LHCN-M2 (cell line): Measurements from ENCODE around the gene ZNF784. TPM values are rescaled to one million over a fixed set of nuclear protein-coding genes. Genes with fewer than 3 reads are reported as not detected.
A peak's percentile ranks its signal among the peaks of the same experiment; 100 is the strongest.
"Not testable (repeated sequence)": the region's sequence is repeated elsewhere in the genome, so short reads cannot be mapped to it uniquely, and the experiment has no call there.

Source experiments
- DNase-seq: peaks from one replicate; pipeline ENCODE4 v3.0.0-alpha.2; 2012; ENCODE audit warnings: low read depth
- total RNA-seq: library from RNA; depleted of rRNA; stranded (reverse); fragments of >200 nt; gene quantifications from 2 replicates; pipeline ENCODE4 v1.2.3, GENCODE V29; 2014; rRNA removed

The ZNF784 gene
- total RNA-seq, 1 experiment from 2014 or later = 5.5 TPM

DNA sequence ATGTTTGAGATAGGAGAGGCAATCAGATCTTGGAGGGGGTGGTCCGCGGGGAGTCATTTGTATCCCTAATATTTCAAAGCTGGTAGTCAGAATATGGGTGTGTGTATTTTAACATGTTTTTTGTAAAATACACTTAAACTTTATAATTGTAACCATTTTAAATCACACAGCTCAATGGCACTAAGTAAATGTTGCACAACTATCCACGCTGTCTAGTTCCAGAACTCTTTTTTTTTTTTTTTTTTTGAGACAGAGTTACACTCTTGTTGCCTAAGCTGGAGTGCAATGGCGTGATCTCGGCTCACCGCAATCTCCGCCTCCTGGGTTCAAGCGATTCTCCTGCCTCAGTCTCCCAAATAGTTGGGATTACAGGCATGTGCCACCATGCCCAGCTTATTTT, 40.5 kb downstream of the ZNF784 start:
- DNase-seq = not testable (repeated sequence)

DNA sequence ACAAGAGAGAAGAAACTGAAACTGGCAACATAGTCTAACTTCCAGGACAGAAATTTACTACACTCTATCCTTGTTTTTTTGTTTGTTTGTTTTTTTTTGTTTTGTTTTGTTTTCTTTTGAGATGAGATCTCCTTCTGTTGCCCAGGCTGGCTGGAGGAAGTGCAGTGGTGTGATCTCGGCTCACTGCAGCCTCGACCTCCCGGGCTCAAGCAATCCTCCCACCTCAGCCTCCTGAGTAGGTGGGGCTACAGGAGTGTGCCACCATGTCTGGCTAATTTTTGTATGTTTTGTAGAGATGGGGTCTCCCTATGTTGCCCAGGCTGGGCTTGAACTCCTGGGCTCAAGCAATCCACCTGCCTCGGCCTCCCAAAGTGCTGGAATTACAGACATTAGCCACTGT, 42.1 kb downstream of the ZNF784 start:
- not testable (repeated sequence) for DNase-seq

DNA sequence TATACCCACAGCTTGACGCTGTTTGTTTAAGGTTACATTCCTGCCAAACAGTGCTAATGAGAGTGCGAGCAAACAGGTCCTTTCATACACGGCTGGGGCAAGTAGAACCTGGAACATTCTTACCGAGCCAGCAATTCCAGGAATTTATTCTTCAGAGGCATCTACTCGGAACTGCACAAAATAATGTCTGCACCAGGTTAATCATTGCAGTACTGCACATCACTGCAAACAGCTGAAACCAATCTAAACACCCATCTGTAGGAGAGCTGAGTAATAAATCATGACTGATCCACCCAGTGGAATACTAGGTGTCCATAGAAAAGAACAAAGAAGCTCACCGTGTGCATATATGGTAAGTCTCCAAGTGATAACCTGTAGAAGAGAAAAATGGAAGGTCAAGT, 42.5 kb downstream of the ZNF784 start:
- no peak for DNase-seq

DNA sequence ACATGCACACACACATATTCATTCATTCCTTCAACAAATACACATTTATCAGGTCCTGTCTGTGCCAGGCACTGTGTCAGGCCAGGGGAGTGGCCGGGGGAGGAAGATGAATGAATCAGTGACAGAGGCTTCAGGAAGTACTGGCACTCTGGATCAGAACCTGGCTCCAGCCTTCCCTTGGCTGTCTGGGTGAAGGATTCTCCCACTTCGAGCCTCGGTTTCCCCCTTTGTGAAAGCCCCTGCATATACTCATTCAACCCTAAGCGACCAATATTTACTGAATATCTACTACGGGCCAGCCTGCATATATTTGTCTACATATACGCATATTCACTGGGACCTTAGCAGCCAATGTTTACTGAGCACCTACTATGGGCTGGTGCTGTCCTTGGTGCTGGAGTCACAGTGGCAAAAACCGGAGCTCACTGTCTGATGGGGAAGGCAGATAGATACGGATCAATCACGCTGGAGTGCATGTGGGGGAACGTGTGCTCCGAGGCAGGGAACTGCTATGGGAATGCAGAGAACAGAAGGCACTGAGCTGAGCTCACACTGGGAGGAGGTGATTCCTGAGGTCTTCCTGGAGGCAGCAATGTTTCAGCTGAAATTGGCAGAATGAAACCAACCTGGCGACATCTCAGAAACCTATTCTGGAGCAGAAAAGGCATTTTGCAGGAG, 43.1 kb downstream of the ZNF784 start:
- no peak for DNase-seq

DNA sequence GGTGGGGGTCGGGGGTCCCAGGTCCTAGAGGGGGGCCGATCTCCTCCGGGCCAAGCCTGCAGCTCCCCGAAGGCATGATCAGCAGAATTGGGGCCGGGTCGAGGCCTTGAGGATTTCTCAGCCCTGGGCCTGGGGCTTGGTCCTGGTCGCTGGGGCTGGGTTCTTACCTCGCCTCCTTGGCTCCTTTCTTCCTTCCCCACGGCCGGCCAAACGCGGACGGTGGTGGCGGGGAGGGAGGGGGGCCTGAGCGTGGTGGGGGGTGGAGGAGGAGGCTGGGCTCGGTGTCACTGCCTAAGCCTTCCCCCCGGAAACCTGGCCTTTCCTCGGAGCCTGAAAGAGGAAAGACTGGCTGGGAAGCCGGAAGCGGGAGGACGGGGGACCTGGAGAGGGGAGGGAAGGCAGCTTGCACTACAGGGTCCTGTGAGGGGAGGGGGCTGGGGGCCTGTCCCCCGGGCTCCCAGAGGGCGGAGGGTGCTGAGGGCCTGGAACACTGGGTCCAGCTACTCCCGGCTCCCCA, 43.7 kb downstream of the ZNF784 start, which contains the start of gene ZNF579:
TSS of gene ZNF579 (minus strand) at position 221 of the 517 bp plus-strand sequence. CDS start 1,209 bp downstream, outside the sequence.
- peak; percentile 85 for DNase-seq

DNA sequence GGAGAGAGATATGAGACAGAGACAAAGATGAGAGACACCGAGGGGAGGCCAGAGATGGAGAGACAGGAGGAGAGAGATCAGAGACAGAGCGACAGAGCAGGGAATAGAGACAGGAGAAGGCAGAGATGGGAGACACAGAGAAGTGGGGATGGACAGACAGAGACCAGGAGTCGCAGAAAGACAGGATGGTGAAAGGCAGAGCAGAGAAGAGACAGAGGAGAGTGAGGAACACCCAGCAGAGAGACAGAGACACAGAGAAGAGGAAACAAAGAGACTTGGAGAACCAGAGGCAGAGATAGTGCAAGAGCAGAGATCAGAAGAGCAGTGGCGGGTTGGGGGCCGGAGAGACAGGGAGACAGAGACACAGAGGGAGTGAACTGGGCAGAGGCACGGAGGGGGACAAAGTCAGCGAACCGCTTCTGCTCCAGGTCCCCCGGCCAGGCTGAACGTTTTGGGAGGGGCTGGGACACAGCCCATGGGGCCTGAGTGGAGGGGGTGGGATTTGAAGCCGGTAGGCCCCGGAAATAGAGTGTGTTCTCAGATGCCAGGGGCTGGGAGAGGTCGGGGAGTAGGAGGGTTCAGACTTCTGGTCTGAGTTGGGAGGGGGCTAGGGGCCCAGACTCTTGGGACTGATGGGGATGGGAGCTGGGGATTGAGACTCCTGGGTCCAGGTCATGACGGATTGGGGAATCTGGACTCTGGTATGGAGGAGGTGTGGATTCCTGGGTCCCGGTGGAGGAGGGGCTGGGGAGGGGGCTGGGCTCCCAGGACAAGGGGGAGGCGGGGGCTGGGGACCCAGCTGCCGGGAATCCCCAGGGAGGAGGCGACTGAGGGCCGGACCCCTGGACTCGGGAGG, 44.4 kb downstream of the ZNF784 start:
- no peak for DNase-seq

DNA sequence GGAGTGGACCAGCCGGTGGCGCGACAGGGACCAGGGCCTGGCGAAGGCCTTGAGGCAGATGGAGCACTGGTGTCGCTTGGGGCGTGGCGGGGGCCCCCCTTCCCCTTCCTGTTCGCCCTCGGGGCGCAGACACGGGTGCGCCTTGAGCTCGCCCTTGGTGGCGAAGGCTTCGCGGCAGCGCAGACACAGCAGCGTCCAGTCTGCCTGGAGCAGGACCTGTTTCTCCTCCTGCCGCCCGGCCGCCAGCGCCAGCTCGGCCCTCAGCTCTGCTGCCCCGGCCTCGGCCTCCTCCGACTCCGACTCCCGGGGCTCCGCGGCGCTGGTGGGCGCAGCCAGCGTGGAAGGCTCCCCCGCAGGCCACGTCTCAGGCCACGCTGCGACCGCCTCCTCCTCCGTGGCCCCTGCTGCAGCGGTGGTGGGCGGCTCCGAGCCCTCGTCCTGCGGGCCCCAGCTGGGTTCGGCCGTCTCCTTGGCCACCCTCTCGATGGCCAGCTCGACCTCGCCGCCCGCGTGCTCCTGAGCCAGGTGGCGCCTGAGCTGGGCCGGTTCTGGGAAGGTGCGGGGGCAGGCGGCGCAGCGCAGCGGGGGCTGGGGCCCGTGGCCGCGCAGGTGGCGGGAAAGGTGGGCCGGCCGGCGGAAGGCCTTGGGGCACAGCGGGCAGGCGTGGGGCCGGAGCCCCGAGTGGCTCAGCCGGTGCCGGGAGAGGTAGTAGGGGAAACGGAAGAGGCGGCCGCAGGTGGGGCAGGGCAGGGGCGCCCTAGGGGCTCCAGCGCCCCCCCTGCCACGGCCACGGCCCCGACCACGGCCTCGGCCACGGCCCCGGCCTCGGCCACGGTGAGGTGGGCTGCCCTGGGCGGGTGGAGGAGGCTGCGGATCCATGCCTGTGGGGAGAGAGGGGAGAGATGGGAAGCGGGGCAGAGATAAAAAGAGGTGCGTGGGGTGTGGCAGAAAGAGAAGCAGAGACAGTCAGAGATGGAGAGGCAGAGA, 45.3 kb downstream of the ZNF784 start:
- no peak for DNase-seq

DNA sequence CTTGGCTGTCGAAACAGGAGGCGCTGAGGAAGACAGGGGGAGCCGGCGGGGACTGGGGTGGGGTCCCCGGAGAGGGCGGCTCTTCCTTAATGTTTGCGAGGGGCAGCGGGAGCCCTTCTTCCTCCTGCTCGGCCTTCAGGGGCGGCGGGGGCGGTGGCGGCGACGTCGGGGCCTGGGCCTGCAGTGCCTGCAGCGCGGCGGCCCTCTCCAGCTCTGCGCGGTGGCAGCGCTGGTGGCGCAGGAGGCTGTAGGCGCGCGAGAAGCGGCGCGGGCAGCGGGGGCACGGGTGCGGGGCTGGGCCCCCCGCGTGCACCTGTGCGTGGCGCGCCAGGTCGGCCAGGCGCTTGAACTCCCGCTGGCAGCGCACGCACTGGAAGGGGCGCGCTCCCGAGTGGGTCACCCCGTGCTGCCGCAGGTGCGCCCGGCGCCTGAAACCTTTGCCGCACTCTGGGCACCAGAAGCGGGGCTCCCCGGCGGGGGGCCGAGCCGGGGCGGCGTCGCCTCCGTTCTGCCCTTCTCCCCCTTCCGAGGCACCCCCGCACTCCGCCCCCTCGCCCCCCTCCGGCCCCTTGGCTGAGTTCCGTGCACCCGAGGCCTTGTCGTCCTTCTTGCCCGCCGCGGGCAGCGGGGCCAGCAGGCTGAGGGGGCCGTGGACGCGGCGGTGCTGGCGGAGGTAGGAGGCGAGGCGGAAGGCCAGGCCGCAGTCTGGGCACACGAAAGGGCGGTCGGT, 46.2 kb downstream of the ZNF784 start:
- no peak for DNase-seq

DNA sequence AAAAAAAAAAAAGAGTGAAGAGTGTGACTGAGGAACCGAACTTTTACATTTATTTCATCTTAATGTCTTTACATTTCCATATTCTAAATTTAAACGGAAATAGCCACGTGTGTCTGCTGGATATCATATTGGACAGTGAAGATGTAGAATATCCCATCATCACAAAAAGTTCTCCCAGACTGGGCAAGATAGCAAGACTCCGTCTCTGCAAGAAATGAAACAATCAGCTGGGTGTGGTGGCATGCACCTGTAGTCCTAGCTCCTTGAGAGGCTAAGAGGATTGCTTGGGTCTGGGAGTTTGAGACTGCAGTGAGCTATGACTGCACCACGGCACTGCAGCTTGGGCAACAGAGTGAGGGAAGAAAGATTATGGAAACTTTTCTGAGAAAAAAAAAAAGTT, 47.6 kb downstream of the ZNF784 start:
- DNase-seq = no peak

DNA sequence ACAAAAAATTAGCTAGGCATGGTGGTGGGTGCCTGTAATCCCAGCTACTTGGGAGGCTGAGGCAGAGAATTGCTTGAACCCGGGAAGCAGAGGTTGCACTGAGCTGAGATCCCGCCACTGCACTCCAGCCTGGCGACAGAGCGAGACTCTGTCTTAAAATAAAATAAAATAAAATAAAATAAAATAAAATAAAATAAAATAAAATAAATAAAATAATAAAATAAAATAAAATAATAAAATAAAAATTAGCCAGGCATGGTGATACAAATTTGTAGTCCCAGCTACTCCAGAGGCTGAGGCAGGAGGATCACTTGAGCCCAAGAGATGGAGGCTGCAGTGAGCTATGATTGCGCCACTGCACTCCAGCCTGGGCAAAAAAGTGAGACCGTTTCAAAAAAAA, 50.4 kb downstream of the ZNF784 start:
- DNase-seq = not testable (repeated sequence)

Other genes starting within 250 kb of the ZNF784 start
- gene TMEM190, start 247.7 kb downstream of the ZNF784 start, total RNA-seq = not detected in 2 replicates
- 0.32 TPM in 1 of 2 replicates, not detected in the other for gene TMEM238, start 240.3 kb downstream of the ZNF784 start, total RNA-seq
- 306 and 535 TPM in 2 replicates for gene RPL28, start 238.6 kb downstream of the ZNF784 start, total RNA-seq
- gene UBE2S, start 216.8 kb downstream of the ZNF784 start, total RNA-seq = 254 and 267 TPM in 2 replicates
- 0.06 TPM in 1 of 2 replicates, not detected in the other for gene SHISA7, start 181.3 kb downstream of the ZNF784 start, total RNA-seq
- gene ISOC2, start 162.9 kb downstream of the ZNF784 start, total RNA-seq = 89.8 and 90.2 TPM in 2 replicates
- not detected in 2 replicates for gene C19orf85, start 159.8 kb downstream of the ZNF784 start, total RNA-seq
- gene ZNF628, start 147.9 kb downstream of the ZNF784 start, total RNA-seq = 2.7 and 9.2 TPM in 2 replicates
- 23.7 and 25.8 TPM in 2 replicates for gene NAT14, start 139.4 kb downstream of the ZNF784 start, total RNA-seq
- gene SSC5D, start 136.1 kb downstream of the ZNF784 start, total RNA-seq = 0.34 and 0.45 TPM in 2 replicates
- 0.71 and 1.5 TPM in 2 replicates for gene SBK2, start 87.4 kb downstream of the ZNF784 start, total RNA-seq
- gene SBK3, start 79.0 kb downstream of the ZNF784 start, total RNA-seq = 0.17 and 0.26 TPM in 2 replicates
- gene ZNF579, start 43.7 kb downstream of the ZNF784 start, total RNA-seq = 7.3 and 7.7 TPM in 2 replicates
- 4.7 and 7.4 TPM in 2 replicates for gene FIZ1, start 25.0 kb downstream of the ZNF784 start, total RNA-seq
- gene ZNF524, start 24.3 kb downstream of the ZNF784 start, total RNA-seq = 13.4 and 14.0 TPM in 2 replicates
- gene ZNF865, start 18.9 kb downstream of the ZNF784 start, total RNA-seq = 2.2 and 3.0 TPM in 2 replicates
- 8.7 and 15.3 TPM in 2 replicates for gene ZNF580, start 16.4 kb upstream of the ZNF784 start, total RNA-seq
- 11.4 and 15.4 TPM in 2 replicates for gene ZNF581, start 19.1 kb upstream of the ZNF784 start, total RNA-seq
- 14.2 and 15.3 TPM in 2 replicates for gene CCDC106, start 23.6 kb upstream of the ZNF784 start, total RNA-seq
- 168 and 174 TPM in 2 replicates for gene U2AF2, start 30.5 kb upstream of the ZNF784 start, total RNA-seq
- gene EPN1, start 50.7 kb upstream of the ZNF784 start, total RNA-seq = 126 and 145 TPM in 2 replicates
- not detected in 2 replicates for gene NLRP9, start 113.8 kb upstream of the ZNF784 start, total RNA-seq
- gene RFPL4A, start 134.5 kb upstream of the ZNF784 start, total RNA-seq = not detected in 2 replicates
- not detected in 2 replicates for gene RFPL4AL1, start 144.6 kb upstream of the ZNF784 start, total RNA-seq
- 0.11 TPM in 1 of 2 replicates, not detected in the other for gene NLRP11, start 207.4 kb upstream of the ZNF784 start, total RNA-seq
- gene NLRP4, start 212.0 kb upstream of the ZNF784 start, total RNA-seq = not detected in 2 replicates